Dermis microvascular lymphatic vessel endothelial cell (primary cell): ENCODE data around the gene TRAPPC3. TPM values are rescaled to one million over a fixed set of nuclear protein-coding genes. Genes with fewer than 3 reads are reported as not detected.
A peak's percentile ranks its signal among the peaks of the same experiment; 100 is the strongest.

Source experiments
- DNase-seq, 2 donors: peaks; one replicate each; pipeline versions ENCODE4 v3.0.0 to v3.0.0-alpha.2; 2010; ENCODE audit warnings: low read depth in 2 of 2
- total RNA-seq: library from RNA; depleted of rRNA; stranded (reverse); fragments of >200 nt; gene quantifications from 2 replicates; pipeline ENCODE4 v1.2.1, GENCODE V29; 2014

Gene TRAPPC3
- total RNA-seq, 1 donor from 2014 or later: 72.7 TPM

- DNase-seq: no peak
Measured at GRCh38 chr1:36154335-36154734, 5.0 kb upstream of the TRAPPC3 start.

GRCh38 chr1:36153476-36153875 is 4.2 kb upstream of the TRAPPC3 start:
- no peak for DNase-seq

- no peak for DNase-seq
Measured at GRCh38 chr1:36151845-36152203, 2.5 kb upstream of the TRAPPC3 start.

- DNase-seq: no peak
Measured at GRCh38 chr1:36151134-36151844, 2.0 kb upstream of the TRAPPC3 start.

GRCh38 chr1:36150296-36151133 is 1.2 kb upstream of the TRAPPC3 start:
- peak; percentile 81 to 97 for DNase-seq

GRCh38 chr1:36149973-36150295 is 648 bp upstream of the TRAPPC3 start:
- DNase-seq: no peak

- no peak for DNase-seq
Measured at GRCh38 chr1:36148821-36149236, 457 bp downstream of the TRAPPC3 start.

GRCh38 chr1:36144413-36144812 is 4.9 kb downstream of the TRAPPC3 start:
- DNase-seq: no peak

GRCh38 chr1:36143424-36143823 is 5.9 kb downstream of the TRAPPC3 start:
- DNase-seq: no peak

GRCh38 chr1:36142121-36142520 is 7.2 kb downstream of the TRAPPC3 start:
- no peak for DNase-seq

GRCh38 chr1:36139521-36139920 is 9.8 kb downstream of the TRAPPC3 start:
- no peak for DNase-seq

- DNase-seq: no peak
Measured at GRCh38 chr1:36137776-36138175, 11.5 kb downstream of the TRAPPC3 start.

GRCh38 chr1:36137226-36137625 is 12.1 kb downstream of the TRAPPC3 start:
- no peak for DNase-seq

- DNase-seq: peak; percentile 59 to 89
Measured at GRCh38 chr1:36136535-36136934, 12.8 kb downstream of the TRAPPC3 start.

GRCh38 chr1:36135796-36136195 is 13.5 kb downstream of the TRAPPC3 start:
- DNase-seq: no peak

GRCh38 chr1:36135330-36135667 is 14.0 kb downstream of the TRAPPC3 start:
- no peak for DNase-seq

- peak in 1 of 2 donors; percentile 63 for DNase-seq
Measured at GRCh38 chr1:36134505-36135329, 14.6 kb downstream of the TRAPPC3 start.

GRCh38 chr1:36134031-36134430 is 15.3 kb downstream of the TRAPPC3 start:
- no peak for DNase-seq

- DNase-seq: peak; percentile 47 to 79
Measured at GRCh38 chr1:36133484-36133883, 15.8 kb downstream of the TRAPPC3 start.

- no peak for DNase-seq
Measured at GRCh38 chr1:36132029-36132428, 17.3 kb downstream of the TRAPPC3 start.

GRCh38 chr1:36128905-36129206 is 20.4 kb downstream of the TRAPPC3 start:
- no peak for DNase-seq

GRCh38 chr1:36128126-36128904 is 21.0 kb downstream of the TRAPPC3 start:
- DNase-seq: no peak
